ENCODE results near the gene NIPAL1.
A peak's percentile ranks its signal among the peaks of the same experiment; 100 is the strongest.
"Not testable (repeated sequence)": the region's sequence is repeated elsewhere in the genome, so short reads cannot be mapped to it uniquely, and the experiment has no call there.

NIPAL1 gene

GRCh38 chr4:48016141-48017107, at the start of gene NIPAL1, which contains the start of gene CNGA1:
Gene NIPAL1, plus strand, starts transcription at chr4:48016772. Its CDS starts 68 bp downstream, at chr4:48016840.
Gene CNGA1, minus strand, starts transcription at chr4:48016681. Its CDS starts 63,992 bp downstream, at chr4:47952689.
- DNase-seq, result peak; percentile 23

GRCh38 chr4:47968847-47969246, 47.7 kb upstream of the NIPAL1 start:
- no peak for DNase-seq

GRCh38 chr4:47972181-47972580, 44.4 kb upstream of the NIPAL1 start:
- DNase-seq, result no peak

- DNase-seq, result no peak
These were observed 43.9 kb upstream of the NIPAL1 start for GRCh38 chr4:47972721-47973120.

- DNase-seq, result no peak
These were observed 42.0 kb upstream of the NIPAL1 start for GRCh38 chr4:47974566-47974965.

- no peak for DNase-seq
These were observed 26.4 kb upstream of the NIPAL1 start for GRCh38 chr4:47990145-47990544.

- DNase-seq, result not testable (repeated sequence)
These were observed 24.1 kb upstream of the NIPAL1 start for GRCh38 chr4:47992475-47992874.

- no peak for DNase-seq
These were observed 20.6 kb upstream of the NIPAL1 start for GRCh38 chr4:47996021-47996420.

GRCh38 chr4:48002267-48002666, 14.3 kb upstream of the NIPAL1 start:
- no peak for DNase-seq

- not testable (repeated sequence) for DNase-seq
These were observed 13.0 kb upstream of the NIPAL1 start for GRCh38 chr4:48003568-48003967.

GRCh38 chr4:48005781-48006180, 10.8 kb upstream of the NIPAL1 start:
- DNase-seq, result no peak

- no peak for DNase-seq
These were observed 8.5 kb upstream of the NIPAL1 start for GRCh38 chr4:48008021-48008596.

GRCh38 chr4:48010906-48011305, 5.7 kb upstream of the NIPAL1 start:
- not testable (repeated sequence) for DNase-seq

GRCh38 chr4:48011722-48012121, 4.8 kb upstream of the NIPAL1 start:
- no peak for DNase-seq

GRCh38 chr4:48012824-48013223, 3.7 kb upstream of the NIPAL1 start:
- no peak for DNase-seq

- DNase-seq, result no peak
These were observed 1.4 kb upstream of the NIPAL1 start for GRCh38 chr4:48015216-48015615.

- no peak for DNase-seq
These were observed 894 bp upstream of the NIPAL1 start for GRCh38 chr4:48015678-48016077.

- DNase-seq, result no peak
These were observed 568 bp downstream of the NIPAL1 start for GRCh38 chr4:48017108-48017571.

- DNase-seq, result no peak
These were observed 1.5 kb downstream of the NIPAL1 start for GRCh38 chr4:48018112-48018511.

GRCh38 chr4:48021100-48021499, 4.5 kb downstream of the NIPAL1 start:
- no peak for DNase-seq

- DNase-seq, result no peak
These were observed 5.7 kb downstream of the NIPAL1 start for GRCh38 chr4:48022192-48022799.

GRCh38 chr4:48024522-48024921, 8.0 kb downstream of the NIPAL1 start:
- DNase-seq, result no peak

- DNase-seq, result no peak
These were observed 8.4 kb downstream of the NIPAL1 start for GRCh38 chr4:48025005-48025404.

- DNase-seq, result no peak
These were observed 11.1 kb downstream of the NIPAL1 start for GRCh38 chr4:48027653-48028052.

Data from NCI-H1436 treated with DMSO at 0.1 percent for 48 hours (cell line).